Measurements from ENCODE around the gene RPL3.
"Not testable (repeated sequence)": the region's sequence is repeated elsewhere in the genome, so short reads cannot be mapped to it uniquely, and the experiment has no call there.

The RPL3 gene

GRCh38 chr22:39360242-39360641 is 40.8 kb upstream of the RPL3 start:
- no peak overlapping the region for H3K4me2 ChIP-seq (ENCODE audit: low read length)
- no peak overlapping the region for H3K9ac ChIP-seq (ENCODE audit: low read depth, low read length)
- H3K36me3 ChIP-seq (ENCODE audit: insufficient read depth, low read length), result no peaks in the 10 kb centered on the region
- no peaks in the 10 kb centered on the region for H3K9me3 ChIP-seq (replicated peaks; ENCODE audit: low read length)
- H3K4me3 ChIP-seq (ENCODE audit: low read length), result no peak overlapping the region
- H3K4me1 ChIP-seq (ENCODE audit: control insufficient read depth, insufficient read depth, low read length), result no peaks in the 10 kb centered on the region
- peaks cover 4% of the 10 kb centered on the region for H3K27me3 ChIP-seq (ENCODE audit: control insufficient read depth, insufficient read depth, low read length)

- no peak overlapping the region for H3K4me2 ChIP-seq (ENCODE audit: low read length)
- H3K4me3 ChIP-seq (ENCODE audit: low read length), result no peak overlapping the region
- no peaks in the 10 kb centered on the region for H3K9me3 ChIP-seq (replicated peaks; ENCODE audit: low read length)
- no peak overlapping the region for H3K9ac ChIP-seq (ENCODE audit: low read depth, low read length)
- no peaks in the 10 kb centered on the region for H3K36me3 ChIP-seq (ENCODE audit: insufficient read depth, low read length)
- H3K27me3 ChIP-seq (ENCODE audit: control insufficient read depth, insufficient read depth, low read length), result peaks cover 4% of the 10 kb centered on the region
- H3K4me1 ChIP-seq (ENCODE audit: control insufficient read depth, insufficient read depth, low read length), result no peaks in the 10 kb centered on the region
Measured at GRCh38 chr22:39359659-39360195, 40.3 kb upstream of the RPL3 start.

GRCh38 chr22:39358197-39358596 is 38.8 kb upstream of the RPL3 start:
- not testable (repeated sequence) for H3K36me3 ChIP-seq (ENCODE audit: insufficient read depth, low read length); H3K4me2 ChIP-seq (ENCODE audit: low read length); H3K27me3 ChIP-seq (ENCODE audit: control insufficient read depth, insufficient read depth, low read length); H3K4me3 ChIP-seq (ENCODE audit: low read length); H3K9me3 ChIP-seq (replicated peaks; ENCODE audit: low read length); H3K9ac ChIP-seq (ENCODE audit: low read depth, low read length); H3K4me1 ChIP-seq (ENCODE audit: control insufficient read depth, insufficient read depth, low read length)

GRCh38 chr22:39357110-39358108 is 38.0 kb upstream of the RPL3 start:
- not testable (repeated sequence) for H3K9ac ChIP-seq (ENCODE audit: low read depth, low read length); H3K4me3 ChIP-seq (ENCODE audit: low read length); H3K4me1 ChIP-seq (ENCODE audit: control insufficient read depth, insufficient read depth, low read length); H3K9me3 ChIP-seq (replicated peaks; ENCODE audit: low read length); H3K27me3 ChIP-seq (ENCODE audit: control insufficient read depth, insufficient read depth, low read length); H3K36me3 ChIP-seq (ENCODE audit: insufficient read depth, low read length)
- H3K4me2 ChIP-seq (ENCODE audit: low read length), result peak overlapping the region; percentile 29

- Histone ChIP-seq H3K27me3 (ENCODE audit: control insufficient read depth, insufficient read depth, low read length) (peaks cover 4% of the 10 kb centered on the region), H3K9ac (ENCODE audit: low read depth, low read length) (no peak overlapping the region), H3K36me3 (ENCODE audit: insufficient read depth, low read length) (no peaks in the 10 kb centered on the region), H3K4me2 (ENCODE audit: low read length) (no peak overlapping the region), H3K4me3 (ENCODE audit: low read length) (no peak overlapping the region), H3K4me1 (ENCODE audit: control insufficient read depth, insufficient read depth, low read length) (peaks cover 8% of the 10 kb centered on the region), H3K9me3 (replicated peaks; ENCODE audit: low read length) (no peaks in the 10 kb centered on the region)
Measured at GRCh38 chr22:39356464-39356863, 37.0 kb upstream of the RPL3 start.

- not testable (repeated sequence) for H3K27me3 ChIP-seq (ENCODE audit: control insufficient read depth, insufficient read depth, low read length); H3K9ac ChIP-seq (ENCODE audit: low read depth, low read length); H3K4me3 ChIP-seq (ENCODE audit: low read length); H3K36me3 ChIP-seq (ENCODE audit: insufficient read depth, low read length); H3K4me2 ChIP-seq (ENCODE audit: low read length); H3K9me3 ChIP-seq (replicated peaks; ENCODE audit: low read length)
- H3K4me1 ChIP-seq (ENCODE audit: control insufficient read depth, insufficient read depth, low read length), result peaks cover 15% of the 10 kb centered on the region
Measured at GRCh38 chr22:39355805-39356204, 36.4 kb upstream of the RPL3 start.

GRCh38 chr22:39355080-39355479 is 35.7 kb upstream of the RPL3 start:
- Histone ChIP-seq H3K9me3 (replicated peaks; ENCODE audit: low read length) (no peaks in the 10 kb centered on the region), H3K4me2 (ENCODE audit: low read length) (no peak overlapping the region), H3K9ac (ENCODE audit: low read depth, low read length) (no peak overlapping the region), H3K36me3 (ENCODE audit: insufficient read depth, low read length) (no peaks in the 10 kb centered on the region), H3K4me3 (ENCODE audit: low read length) (no peak overlapping the region), H3K27me3 (ENCODE audit: control insufficient read depth, insufficient read depth, low read length) (peaks cover 8% of the 10 kb centered on the region), H3K4me1 (ENCODE audit: control insufficient read depth, insufficient read depth, low read length) (peaks cover 20% of the 10 kb centered on the region)

GRCh38 chr22:39353346-39353745 is 33.9 kb upstream of the RPL3 start:
- no peaks in the 10 kb centered on the region for H3K36me3 ChIP-seq (ENCODE audit: insufficient read depth, low read length)
- H3K4me2 ChIP-seq (ENCODE audit: low read length), result peak overlapping the region; percentile 33
- no peaks in the 10 kb centered on the region for H3K9me3 ChIP-seq (replicated peaks; ENCODE audit: low read length)
- no peak overlapping the region for H3K4me3 ChIP-seq (ENCODE audit: low read length)
- H3K9ac ChIP-seq (ENCODE audit: low read depth, low read length), result no peak overlapping the region
- peaks cover 4% of the 10 kb centered on the region for H3K27me3 ChIP-seq (ENCODE audit: control insufficient read depth, insufficient read depth, low read length)
- H3K4me1 ChIP-seq (ENCODE audit: control insufficient read depth, insufficient read depth, low read length), result peaks cover 20% of the 10 kb centered on the region

- Histone ChIP-seq H3K9ac (ENCODE audit: low read depth, low read length) (no peak overlapping the region), H3K4me3 (ENCODE audit: low read length) (no peak overlapping the region), H3K27me3 (ENCODE audit: control insufficient read depth, insufficient read depth, low read length) (peaks cover 4% of the 10 kb centered on the region), H3K9me3 (replicated peaks; ENCODE audit: low read length) (no peaks in the 10 kb centered on the region), H3K4me2 (ENCODE audit: low read length) (no peak overlapping the region), H3K4me1 (ENCODE audit: control insufficient read depth, insufficient read depth, low read length) (peaks cover 20% of the 10 kb centered on the region), H3K36me3 (ENCODE audit: insufficient read depth, low read length) (no peaks in the 10 kb centered on the region)
Measured at GRCh38 chr22:39352306-39352891, 33.0 kb upstream of the RPL3 start.

GRCh38 chr22:39351689-39352214 is 32.3 kb upstream of the RPL3 start:
- Histone ChIP-seq H3K27me3 (ENCODE audit: control insufficient read depth, insufficient read depth, low read length) (peaks cover 4% of the 10 kb centered on the region), H3K4me1 (ENCODE audit: control insufficient read depth, insufficient read depth, low read length) (peaks cover 20% of the 10 kb centered on the region), H3K36me3 (ENCODE audit: insufficient read depth, low read length) (no peaks in the 10 kb centered on the region), H3K4me2 (ENCODE audit: low read length) (no peak overlapping the region), H3K9me3 (replicated peaks; ENCODE audit: low read length) (no peaks in the 10 kb centered on the region), H3K4me3 (ENCODE audit: low read length) (no peak overlapping the region), H3K9ac (ENCODE audit: low read depth, low read length) (no peak overlapping the region)

GRCh38 chr22:39350757-39351688 is 31.6 kb upstream of the RPL3 start:
- no peaks in the 10 kb centered on the region for H3K36me3 ChIP-seq (ENCODE audit: insufficient read depth, low read length)
- no peak overlapping the region for H3K9ac ChIP-seq (ENCODE audit: low read depth, low read length)
- H3K4me2 ChIP-seq (ENCODE audit: low read length), result peak overlapping the region; percentile 91
- peak overlapping the region; percentile 70 for H3K4me3 ChIP-seq (ENCODE audit: low read length)
- H3K4me1 ChIP-seq (ENCODE audit: control insufficient read depth, insufficient read depth, low read length), result peaks cover 20% of the 10 kb centered on the region
- peaks cover 4% of the 10 kb centered on the region for H3K27me3 ChIP-seq (ENCODE audit: control insufficient read depth, insufficient read depth, low read length)
- no peaks in the 10 kb centered on the region for H3K9me3 ChIP-seq (replicated peaks; ENCODE audit: low read length)

Measured in skeletal muscle satellite cell (primary cell).